ENCODE data around the gene MFSD6. TPM values are rescaled to one million over a fixed set of nuclear protein-coding genes. Genes with fewer than 3 reads are reported as not detected.

The MFSD6 gene
- total and polyA plus RNA-seq, 2 donors from 2014 or later, result 12.3 to 33.9 TPM

DNA sequence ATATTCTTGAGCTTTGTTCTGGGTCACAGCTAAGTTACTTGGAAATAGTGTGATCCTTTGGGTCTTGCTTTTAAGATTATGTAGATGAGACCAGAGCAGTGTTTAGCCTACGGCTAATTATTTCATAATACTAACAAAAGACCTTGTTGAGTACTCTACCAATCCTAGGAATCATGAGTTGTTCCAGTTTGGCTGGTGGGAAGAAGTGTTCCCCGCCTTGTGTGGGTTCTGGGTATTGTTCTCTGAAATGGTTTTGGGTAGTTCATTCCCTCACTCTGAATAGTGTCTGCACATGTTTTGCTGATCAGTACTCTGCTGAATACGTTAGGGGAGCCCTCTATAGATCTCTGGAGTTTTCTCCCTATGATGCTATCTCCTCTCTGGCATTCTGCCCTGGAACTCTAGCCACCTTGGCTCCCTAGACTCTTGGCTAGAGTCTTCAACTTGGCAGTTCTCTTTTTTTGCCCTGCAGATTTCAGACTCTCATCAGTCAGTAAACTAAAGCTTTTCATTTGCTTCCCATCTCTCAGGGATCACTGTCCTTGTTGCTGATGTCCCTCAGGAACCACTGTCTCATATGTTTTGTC is 78.0 kb downstream of the MFSD6 start:
- peaks cover under 1 to 5% (median 5%) of the 10 kb centered on the region in 3 donors for H3K36me3 ChIP-seq (ENCODE audit: control insufficient read depth in 2 of 3, insufficient read depth in 3 of 3, low read length in 3 of 3)
- intact Hi-C loops (cut with DNase I), result no loop called here
- H3K9me3 ChIP-seq (ENCODE audit: control insufficient read depth in 2 of 3, insufficient read depth in 1 of 3, low read length in 3 of 3), result no peaks in the 10 kb centered on the region
- no peaks in the 10 kb centered on the region for H3K4me1 ChIP-seq (ENCODE audit: control insufficient read depth in 2 of 3, insufficient read depth in 2 of 3, low read depth in 1 of 3, low read length in 3 of 3)
- no peak overlapping the region for H3K9ac ChIP-seq (ENCODE audit: low read length in 3 of 3)
- no peak overlapping the region for H3K27ac ChIP-seq (ENCODE audit: low read depth in 2 of 2, low read length in 2 of 2)
- FAIRE-seq, result no peak
- H3K27me3 ChIP-seq (ENCODE audit: control insufficient read depth, insufficient read depth, low read length), result no peaks in the 10 kb centered on the region
- no peak for DNase-seq
- TF ChIP-seq, protein P1, sequence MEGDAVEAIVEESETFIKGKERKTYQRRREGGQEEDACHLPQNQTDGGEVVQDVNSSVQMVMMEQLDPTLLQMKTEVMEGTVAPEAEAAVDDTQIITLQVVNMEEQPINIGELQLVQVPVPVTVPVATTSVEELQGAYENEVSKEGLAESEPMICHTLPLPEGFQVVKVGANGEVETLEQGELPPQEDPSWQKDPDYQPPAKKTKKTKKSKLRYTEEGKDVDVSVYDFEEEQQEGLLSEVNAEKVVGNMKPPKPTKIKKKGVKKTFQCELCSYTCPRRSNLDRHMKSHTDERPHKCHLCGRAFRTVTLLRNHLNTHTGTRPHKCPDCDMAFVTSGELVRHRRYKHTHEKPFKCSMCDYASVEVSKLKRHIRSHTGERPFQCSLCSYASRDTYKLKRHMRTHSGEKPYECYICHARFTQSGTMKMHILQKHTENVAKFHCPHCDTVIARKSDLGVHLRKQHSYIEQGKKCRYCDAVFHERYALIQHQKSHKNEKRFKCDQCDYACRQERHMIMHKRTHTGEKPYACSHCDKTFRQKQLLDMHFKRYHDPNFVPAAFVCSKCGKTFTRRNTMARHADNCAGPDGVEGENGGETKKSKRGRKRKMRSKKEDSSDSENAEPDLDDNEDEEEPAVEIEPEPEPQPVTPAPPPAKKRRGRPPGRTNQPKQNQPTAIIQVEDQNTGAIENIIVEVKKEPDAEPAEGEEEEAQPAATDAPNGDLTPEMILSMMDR (IDR thresholded peaks at IDR 0.05; ENCODE audit: borderline replicate concordance, extremely low read depth, insufficient read depth), result no peak
- no peak overlapping the region for H3K4me3 ChIP-seq (ENCODE audit: low read length in 3 of 3)

DNA sequence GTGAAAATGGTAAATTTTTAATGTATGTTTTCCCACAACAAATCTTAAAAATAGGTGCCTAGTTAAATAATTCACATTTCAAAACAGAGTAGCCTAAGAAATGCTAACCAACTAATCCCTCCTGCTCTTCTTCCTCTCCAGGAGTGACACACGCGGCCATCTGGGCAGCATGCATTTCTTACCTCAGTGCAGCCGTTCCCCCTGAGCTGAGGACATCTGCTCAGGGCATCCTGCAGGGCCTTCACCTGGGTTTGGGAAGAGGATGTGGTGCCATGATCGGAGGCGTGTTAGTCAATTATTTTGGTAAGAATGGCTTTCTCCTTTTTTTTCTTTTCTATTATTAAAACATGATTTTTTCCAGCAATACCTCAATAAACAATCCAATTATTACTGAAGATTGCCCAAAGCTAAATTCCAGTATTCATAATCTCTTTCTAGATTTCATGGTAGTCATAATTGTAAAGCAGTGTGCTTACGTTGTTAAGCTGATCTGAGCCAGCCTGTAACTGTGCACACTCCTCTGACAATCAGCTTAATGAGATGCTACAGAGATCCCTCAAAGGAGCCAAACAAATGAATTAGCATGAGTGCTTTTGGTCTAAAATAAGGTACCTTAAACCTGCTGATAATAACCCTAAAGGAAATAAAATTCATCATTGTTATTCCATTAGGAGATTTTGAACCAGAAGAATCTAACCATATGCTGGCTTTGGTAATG is 80.5 kb downstream of the MFSD6 start:
- H3K27ac ChIP-seq (ENCODE audit: low read depth in 2 of 2, low read length in 2 of 2), result no peak overlapping the region
- H3K9ac ChIP-seq (ENCODE audit: low read length in 3 of 3), result no peak overlapping the region
- H3K27me3 ChIP-seq (ENCODE audit: control insufficient read depth, insufficient read depth, low read length), result no peaks in the 10 kb centered on the region
- TF ChIP-seq, protein P1 (IDR thresholded peaks at IDR 0.05; ENCODE audit: borderline replicate concordance, extremely low read depth, insufficient read depth), result no peak
- H3K4me1 ChIP-seq (ENCODE audit: control insufficient read depth in 2 of 3, insufficient read depth in 2 of 3, low read depth in 1 of 3, low read length in 3 of 3), result no peaks in the 10 kb centered on the region
- FAIRE-seq, result no peak
- no peak for DNase-seq
- no peaks in the 10 kb centered on the region for H3K9me3 ChIP-seq (ENCODE audit: control insufficient read depth in 2 of 3, insufficient read depth in 1 of 3, low read length in 3 of 3)
- H3K4me3 ChIP-seq (ENCODE audit: low read length in 3 of 3), result no peak overlapping the region
- H3K36me3 ChIP-seq (ENCODE audit: control insufficient read depth in 2 of 3, insufficient read depth in 3 of 3, low read length in 3 of 3), result peaks cover 2 to 8% (median 5%) of the 10 kb centered on the region in 3 donors
- intact Hi-C loops (cut with DNase I), result no loop called here

DNA sequence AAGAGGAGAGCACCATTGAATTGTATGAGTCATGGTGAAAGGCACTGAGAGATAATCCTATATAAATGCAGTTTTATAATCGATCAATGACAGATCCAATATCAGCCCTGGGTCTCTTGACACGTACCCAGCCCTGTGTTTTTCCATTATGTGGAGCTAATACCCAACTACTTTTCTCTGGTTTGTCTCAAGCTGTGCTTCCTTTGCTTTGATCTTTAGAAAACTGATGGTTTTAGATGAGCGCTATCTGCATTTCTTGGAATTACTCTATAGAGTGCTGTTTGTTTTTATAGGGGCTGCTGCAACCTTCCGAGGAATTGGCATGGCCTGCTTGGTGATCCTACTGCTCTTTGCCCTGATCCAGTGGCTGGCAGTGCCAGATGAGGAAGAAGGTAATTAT is 81.3 kb downstream of the MFSD6 start:
- TF ChIP-seq, protein P1 (IDR thresholded peaks at IDR 0.05; ENCODE audit: borderline replicate concordance, extremely low read depth, insufficient read depth), result no peak
- H3K4me3 ChIP-seq (ENCODE audit: low read length in 3 of 3), result no peak overlapping the region
- intact Hi-C loops (cut with DNase I), result no loop called here
- no peaks in the 10 kb centered on the region for H3K9me3 ChIP-seq (ENCODE audit: control insufficient read depth in 2 of 3, insufficient read depth in 1 of 3, low read length in 3 of 3)
- no peak overlapping the region for H3K9ac ChIP-seq (ENCODE audit: low read length in 3 of 3)
- H3K27me3 ChIP-seq (ENCODE audit: control insufficient read depth, insufficient read depth, low read length), result no peaks in the 10 kb centered on the region
- DNase-seq (no peak), FAIRE-seq (no peak)
- H3K27ac ChIP-seq (ENCODE audit: low read depth in 2 of 2, low read length in 2 of 2), result no peak overlapping the region
- peaks cover 2 to 8% (median 5%) of the 10 kb centered on the region in 3 donors for H3K36me3 ChIP-seq (ENCODE audit: control insufficient read depth in 2 of 3, insufficient read depth in 3 of 3, low read length in 3 of 3)
- no peaks in the 10 kb centered on the region for H3K4me1 ChIP-seq (ENCODE audit: control insufficient read depth in 2 of 3, insufficient read depth in 2 of 3, low read depth in 1 of 3, low read length in 3 of 3)
